Measurements from ENCODE around the gene BBS7. TPM values are rescaled to one million over a fixed set of nuclear protein-coding genes. Genes with fewer than 3 reads are reported as not detected.

Gene BBS7
- total RNA-seq, 1 donor from 2014 or later, result 26.4 TPM

GRCh38 chr4:121799867-121800501, 70.3 kb downstream of the BBS7 start:
- Mint-ChIP-seq H3K27me3 (ENCODE audit: low read depth) (no peaks in the 10 kb centered on the region), H3K4me3 (peak overlapping the region; percentile 97), H3K36me3 (ENCODE audit: low read depth) (peaks cover 6% of the 10 kb centered on the region), H3K9me3 (no peaks in the 10 kb centered on the region), H3K4me1 (peaks cover 39% of the 10 kb centered on the region), H3K27ac (ENCODE audit: unreplicated experiment) (no peak overlapping the region)
- TF ChIP-seq, protein P1, sequence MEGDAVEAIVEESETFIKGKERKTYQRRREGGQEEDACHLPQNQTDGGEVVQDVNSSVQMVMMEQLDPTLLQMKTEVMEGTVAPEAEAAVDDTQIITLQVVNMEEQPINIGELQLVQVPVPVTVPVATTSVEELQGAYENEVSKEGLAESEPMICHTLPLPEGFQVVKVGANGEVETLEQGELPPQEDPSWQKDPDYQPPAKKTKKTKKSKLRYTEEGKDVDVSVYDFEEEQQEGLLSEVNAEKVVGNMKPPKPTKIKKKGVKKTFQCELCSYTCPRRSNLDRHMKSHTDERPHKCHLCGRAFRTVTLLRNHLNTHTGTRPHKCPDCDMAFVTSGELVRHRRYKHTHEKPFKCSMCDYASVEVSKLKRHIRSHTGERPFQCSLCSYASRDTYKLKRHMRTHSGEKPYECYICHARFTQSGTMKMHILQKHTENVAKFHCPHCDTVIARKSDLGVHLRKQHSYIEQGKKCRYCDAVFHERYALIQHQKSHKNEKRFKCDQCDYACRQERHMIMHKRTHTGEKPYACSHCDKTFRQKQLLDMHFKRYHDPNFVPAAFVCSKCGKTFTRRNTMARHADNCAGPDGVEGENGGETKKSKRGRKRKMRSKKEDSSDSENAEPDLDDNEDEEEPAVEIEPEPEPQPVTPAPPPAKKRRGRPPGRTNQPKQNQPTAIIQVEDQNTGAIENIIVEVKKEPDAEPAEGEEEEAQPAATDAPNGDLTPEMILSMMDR (conservative IDR thresholded peaks at IDR 0.05), result no peak
- DNase-seq (ENCODE audit: low read depth, low spot score), result no peak

DNA sequence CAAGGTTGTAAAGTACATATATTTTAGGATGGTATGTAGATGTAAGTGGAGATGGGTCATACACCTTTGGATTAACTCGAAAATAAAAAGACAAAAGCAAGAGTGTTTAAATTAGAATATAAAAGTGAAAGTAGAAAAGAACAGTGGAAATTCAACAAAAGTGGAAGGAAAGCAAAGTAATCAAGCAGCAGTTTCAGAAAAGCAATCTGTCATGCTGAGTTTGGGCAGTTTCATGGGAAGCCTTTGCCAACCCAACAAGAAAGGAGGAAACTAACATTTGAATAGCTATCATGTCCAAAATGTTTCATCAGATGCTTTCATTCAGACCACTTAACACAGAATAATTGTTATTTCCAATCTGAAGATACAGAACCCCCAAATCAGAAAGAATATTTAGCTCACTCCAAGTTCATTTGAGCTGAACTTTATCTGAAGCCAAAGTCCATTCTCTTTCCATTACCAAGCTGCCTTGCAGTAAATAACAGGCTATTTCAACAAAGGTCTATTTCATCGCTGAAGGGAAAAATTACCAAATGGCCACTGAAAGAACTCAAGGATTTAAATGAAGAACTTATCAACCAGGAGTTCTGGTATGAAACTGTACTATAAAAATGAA, 71.0 kb downstream of the BBS7 start:
- Mint-ChIP-seq H3K4me3 (peak overlapping the region; percentile 97), H3K36me3 (ENCODE audit: low read depth) (peaks cover 6% of the 10 kb centered on the region), H3K27ac (ENCODE audit: unreplicated experiment) (no peak overlapping the region), H3K4me1 (peaks cover 39% of the 10 kb centered on the region), H3K9me3 (no peaks in the 10 kb centered on the region), H3K27me3 (ENCODE audit: low read depth) (no peaks in the 10 kb centered on the region)
- no peak for DNase-seq (ENCODE audit: low read depth, low spot score)
- TF ChIP-seq, protein P1 (conservative IDR thresholded peaks at IDR 0.05), result no peak

GRCh38 chr4:121796283-121796682, 74.0 kb downstream of the BBS7 start:
- DNase-seq (ENCODE audit: low read depth, low spot score), result no peak
- Mint-ChIP-seq H3K36me3 (ENCODE audit: low read depth) (peaks cover 3% of the 10 kb centered on the region), H3K27ac (ENCODE audit: unreplicated experiment) (peak overlapping the region; percentile 3), H3K4me1 (peaks cover 23% of the 10 kb centered on the region), H3K9me3 (no peaks in the 10 kb centered on the region), H3K4me3 (no peak overlapping the region), H3K27me3 (ENCODE audit: low read depth) (no peaks in the 10 kb centered on the region)
- TF ChIP-seq, protein P1 (conservative IDR thresholded peaks at IDR 0.05), result no peak

DNA sequence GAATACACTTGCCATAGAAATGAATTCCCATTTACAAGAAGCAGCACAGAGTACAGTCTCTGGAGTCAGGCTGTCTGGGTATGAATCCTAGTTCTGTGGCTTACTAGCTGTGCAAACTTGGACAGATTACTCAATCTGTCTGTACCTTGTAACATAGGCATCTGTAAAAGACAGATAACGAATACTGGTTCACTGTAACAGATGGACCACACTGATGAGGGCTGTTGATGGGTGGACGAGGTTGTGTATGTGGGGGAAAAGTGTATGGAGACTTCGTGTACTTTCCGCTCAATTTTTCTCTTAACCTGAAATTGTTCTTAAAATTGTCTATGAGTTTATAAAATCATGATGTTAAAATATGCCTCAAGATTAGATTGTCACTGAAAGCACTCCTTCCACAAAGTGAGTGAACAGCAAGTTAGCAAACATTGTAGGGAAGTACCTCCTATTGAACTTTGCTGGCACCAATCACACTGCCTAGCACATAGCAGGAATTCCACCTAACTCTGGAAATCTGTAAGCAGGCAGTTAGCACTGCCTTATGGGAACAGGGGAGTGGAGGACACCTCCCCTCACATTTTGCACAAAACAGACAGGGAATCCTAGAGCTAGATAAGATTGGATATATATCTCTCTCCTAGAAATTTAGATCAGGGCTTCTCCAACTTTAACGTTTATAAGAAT, 75.6 kb downstream of the BBS7 start:
- Mint-ChIP-seq H3K36me3 (ENCODE audit: low read depth) (no peaks in the 10 kb centered on the region), H3K27ac (ENCODE audit: unreplicated experiment) (no peak overlapping the region), H3K27me3 (ENCODE audit: low read depth) (peaks cover 3% of the 10 kb centered on the region), H3K9me3 (no peaks in the 10 kb centered on the region), H3K4me3 (no peak overlapping the region), H3K4me1 (peaks cover 8% of the 10 kb centered on the region)
- no peak for DNase-seq (ENCODE audit: low read depth, low spot score)
- TF ChIP-seq, protein P1 (conservative IDR thresholded peaks at IDR 0.05), result no peak

GRCh38 chr4:121792966-121793365, 77.3 kb downstream of the BBS7 start:
- H3K36me3 Mint-ChIP-seq (ENCODE audit: low read depth), result no peaks in the 10 kb centered on the region
- no peak overlapping the region for H3K27ac Mint-ChIP-seq (ENCODE audit: unreplicated experiment)
- H3K9me3 Mint-ChIP-seq, result no peaks in the 10 kb centered on the region
- DNase-seq (ENCODE audit: low read depth, low spot score), result no peak
- H3K27me3 Mint-ChIP-seq (ENCODE audit: low read depth), result peaks cover 13% of the 10 kb centered on the region
- H3K4me3 Mint-ChIP-seq, result no peak overlapping the region
- H3K4me1 Mint-ChIP-seq, result peaks cover 7% of the 10 kb centered on the region
- TF ChIP-seq, protein P1 (conservative IDR thresholded peaks at IDR 0.05), result no peak
